ENCODE results near the gene GCC2. TPM values are rescaled to one million over a fixed set of nuclear protein-coding genes. Genes with fewer than 3 reads are reported as not detected.

Gene GCC2
- total RNA-seq, 1 donor from 2014 or later: 48.1 TPM

DNA sequence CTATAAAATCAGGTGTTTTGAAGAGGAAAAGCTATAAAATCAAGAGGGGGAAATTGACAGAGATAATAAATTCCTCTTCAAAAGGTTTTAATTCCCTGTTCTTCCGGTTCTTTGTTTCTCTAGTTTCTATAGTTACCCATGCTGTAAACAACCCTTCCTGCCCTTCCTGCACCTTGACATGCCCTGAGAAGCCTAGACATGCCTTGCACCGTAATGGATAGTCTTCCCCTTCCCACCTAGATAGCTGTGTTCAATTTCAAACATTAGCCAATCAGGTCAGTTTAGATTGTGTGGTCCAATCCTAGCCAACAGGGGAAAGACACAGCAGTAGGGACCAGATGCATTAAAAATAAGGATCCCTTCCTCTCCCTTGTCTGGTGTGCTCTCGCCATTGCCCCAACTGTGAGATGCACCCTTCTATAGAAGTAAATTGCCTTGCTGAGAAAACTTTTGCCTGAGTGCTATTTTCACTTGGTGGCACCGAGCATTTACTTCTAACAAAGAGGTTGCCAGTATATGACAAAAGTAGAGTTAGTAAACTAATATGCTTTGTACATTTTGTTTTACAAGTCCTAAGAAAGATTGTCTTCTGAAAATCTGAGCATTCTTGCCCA lies 44.1 kb upstream of the GCC2 start:
- Mint-ChIP-seq H3K4me1 (ENCODE audit: unreplicated experiment) (peaks cover 10% of the 10 kb centered on the region), H3K36me3 (peaks cover 14% of the 10 kb centered on the region), H3K27ac (peak overlapping the region; percentile 42), H3K27me3 (no peaks in the 10 kb centered on the region), H3K9me3 (peaks cover 16% of the 10 kb centered on the region), H3K4me3 (no peak overlapping the region)
- TF ChIP-seq, protein P1, sequence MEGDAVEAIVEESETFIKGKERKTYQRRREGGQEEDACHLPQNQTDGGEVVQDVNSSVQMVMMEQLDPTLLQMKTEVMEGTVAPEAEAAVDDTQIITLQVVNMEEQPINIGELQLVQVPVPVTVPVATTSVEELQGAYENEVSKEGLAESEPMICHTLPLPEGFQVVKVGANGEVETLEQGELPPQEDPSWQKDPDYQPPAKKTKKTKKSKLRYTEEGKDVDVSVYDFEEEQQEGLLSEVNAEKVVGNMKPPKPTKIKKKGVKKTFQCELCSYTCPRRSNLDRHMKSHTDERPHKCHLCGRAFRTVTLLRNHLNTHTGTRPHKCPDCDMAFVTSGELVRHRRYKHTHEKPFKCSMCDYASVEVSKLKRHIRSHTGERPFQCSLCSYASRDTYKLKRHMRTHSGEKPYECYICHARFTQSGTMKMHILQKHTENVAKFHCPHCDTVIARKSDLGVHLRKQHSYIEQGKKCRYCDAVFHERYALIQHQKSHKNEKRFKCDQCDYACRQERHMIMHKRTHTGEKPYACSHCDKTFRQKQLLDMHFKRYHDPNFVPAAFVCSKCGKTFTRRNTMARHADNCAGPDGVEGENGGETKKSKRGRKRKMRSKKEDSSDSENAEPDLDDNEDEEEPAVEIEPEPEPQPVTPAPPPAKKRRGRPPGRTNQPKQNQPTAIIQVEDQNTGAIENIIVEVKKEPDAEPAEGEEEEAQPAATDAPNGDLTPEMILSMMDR (conservative IDR thresholded peaks at IDR 0.05): no peak
- no peak for DNase-seq (ENCODE audit: extremely low spot score, unreplicated experiment)

DNA sequence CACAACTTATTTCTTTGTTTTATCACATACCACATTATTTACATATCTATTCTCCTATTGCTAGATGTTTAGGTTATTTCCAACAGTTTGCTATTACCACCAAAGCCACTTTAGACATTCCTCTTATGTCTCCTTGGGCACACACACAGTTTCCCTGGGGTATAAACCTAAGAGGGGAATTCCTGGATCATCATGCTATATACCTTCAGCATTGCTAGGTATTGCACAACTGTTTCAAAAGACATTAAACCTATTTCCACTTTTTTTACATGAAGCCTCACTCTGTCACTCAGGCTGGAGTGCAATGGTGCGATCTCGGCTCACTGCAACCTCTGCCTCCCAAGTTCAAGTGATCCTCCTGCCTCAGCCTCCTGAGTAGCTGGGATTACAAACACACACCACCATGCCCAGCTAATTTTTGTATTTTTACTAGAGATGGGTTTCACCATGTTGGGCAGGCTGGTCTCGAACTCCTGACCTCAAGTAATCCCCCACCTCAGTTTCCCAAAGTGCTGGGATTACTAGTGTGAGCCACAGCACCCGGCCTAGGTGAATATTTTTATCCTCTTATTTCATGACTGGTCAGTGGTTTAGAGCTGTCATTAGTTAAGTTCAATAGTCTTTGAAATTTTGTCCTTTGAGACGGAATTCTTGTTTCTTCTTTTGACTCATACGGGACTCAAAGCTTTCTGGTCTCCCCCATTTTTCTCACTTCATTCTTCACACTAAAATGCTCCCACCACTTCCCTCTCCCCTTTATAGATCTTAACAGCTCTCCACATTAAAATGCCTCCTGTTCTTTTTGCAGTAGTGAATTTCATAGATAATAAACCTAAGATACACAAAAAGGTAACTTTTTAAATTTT lies 40.9 kb upstream of the GCC2 start:
- Mint-ChIP-seq H3K27me3 (no peaks in the 10 kb centered on the region), H3K36me3 (peaks cover 14% of the 10 kb centered on the region), H3K27ac (no peak overlapping the region), H3K4me1 (ENCODE audit: unreplicated experiment) (peaks cover 9% of the 10 kb centered on the region), H3K4me3 (no peak overlapping the region), H3K9me3 (peaks cover 16% of the 10 kb centered on the region)
- TF ChIP-seq, protein P1 (conservative IDR thresholded peaks at IDR 0.05): no peak
- no peak for DNase-seq (ENCODE audit: extremely low spot score, unreplicated experiment)

DNA sequence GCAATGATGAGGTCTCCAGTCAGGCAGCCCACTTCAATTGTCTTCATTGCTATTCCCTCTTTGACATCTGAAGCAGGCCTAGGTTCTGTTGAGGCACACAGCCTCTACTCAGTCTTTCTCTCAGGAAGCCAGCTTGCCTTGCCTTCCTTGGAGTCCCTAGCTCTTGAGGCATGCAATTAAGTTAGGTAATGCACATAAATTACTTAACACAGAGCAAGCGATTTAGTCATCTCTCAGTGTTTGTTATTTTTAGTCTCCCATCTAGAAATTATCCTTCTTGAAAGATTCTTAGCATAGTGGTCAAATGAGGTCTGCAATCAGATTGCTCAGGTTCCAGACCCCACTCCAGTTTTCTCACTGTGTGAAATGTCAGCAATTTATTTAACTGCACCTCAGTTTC lies 39.2 kb upstream of the GCC2 start:
- no peaks in the 10 kb centered on the region for H3K27me3 Mint-ChIP-seq

DNA sequence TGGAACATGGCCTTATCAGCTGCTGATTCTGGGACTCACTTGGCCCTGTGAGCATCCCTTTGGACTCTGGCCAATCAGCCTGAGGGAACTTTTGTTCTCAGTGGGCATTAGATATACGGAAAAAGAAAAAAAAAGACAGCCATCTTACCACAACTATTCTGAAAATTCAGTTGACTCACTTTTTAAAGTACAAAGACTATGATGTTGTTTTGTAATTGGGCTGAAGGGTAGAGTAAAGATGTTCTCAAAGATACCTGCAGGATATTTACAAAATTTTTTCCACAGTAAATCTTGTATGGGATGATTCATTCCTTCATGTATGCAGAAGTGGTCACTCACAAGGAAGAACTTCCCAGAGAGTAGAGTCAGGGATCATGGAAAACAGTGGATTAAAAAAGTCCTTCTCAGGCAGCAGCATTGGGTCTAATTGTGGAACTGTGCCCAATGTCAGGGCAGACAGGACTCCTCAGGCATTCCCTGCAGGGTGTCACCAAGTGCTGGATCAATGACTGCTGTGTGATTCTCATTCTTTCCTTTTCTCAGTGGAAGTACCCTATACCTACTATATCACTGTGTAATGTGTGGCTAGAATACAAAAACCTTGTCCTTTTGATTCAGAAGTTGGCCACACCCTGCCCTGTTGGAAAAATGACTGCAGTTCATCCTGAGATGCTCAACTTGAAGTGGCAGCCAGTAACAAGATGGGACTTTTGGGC lies 35.9 kb upstream of the GCC2 start:
- no peaks in the 10 kb centered on the region for H3K9me3 Mint-ChIP-seq
- H3K27ac Mint-ChIP-seq: no peak overlapping the region
- no peaks in the 10 kb centered on the region for H3K4me1 Mint-ChIP-seq (ENCODE audit: unreplicated experiment)
- H3K36me3 Mint-ChIP-seq: no peaks in the 10 kb centered on the region
- TF ChIP-seq, protein P1 (conservative IDR thresholded peaks at IDR 0.05): no peak
- H3K4me3 Mint-ChIP-seq: no peak overlapping the region
- H3K27me3 Mint-ChIP-seq: no peaks in the 10 kb centered on the region
- DNase-seq (ENCODE audit: extremely low spot score, unreplicated experiment): no peak

More for the DNA sequence above, 39.2 kb upstream of the GCC2 start:
- TF ChIP-seq, protein P1 (conservative IDR thresholded peaks at IDR 0.05): no peak
- Mint-ChIP-seq H3K4me1 (ENCODE audit: unreplicated experiment) (no peaks in the 10 kb centered on the region), H3K36me3 (peaks cover 9% of the 10 kb centered on the region), H3K27ac (no peak overlapping the region), H3K4me3 (no peak overlapping the region), H3K9me3 (peaks cover 11% of the 10 kb centered on the region)
- DNase-seq (ENCODE audit: extremely low spot score, unreplicated experiment): no peak

DNA sequence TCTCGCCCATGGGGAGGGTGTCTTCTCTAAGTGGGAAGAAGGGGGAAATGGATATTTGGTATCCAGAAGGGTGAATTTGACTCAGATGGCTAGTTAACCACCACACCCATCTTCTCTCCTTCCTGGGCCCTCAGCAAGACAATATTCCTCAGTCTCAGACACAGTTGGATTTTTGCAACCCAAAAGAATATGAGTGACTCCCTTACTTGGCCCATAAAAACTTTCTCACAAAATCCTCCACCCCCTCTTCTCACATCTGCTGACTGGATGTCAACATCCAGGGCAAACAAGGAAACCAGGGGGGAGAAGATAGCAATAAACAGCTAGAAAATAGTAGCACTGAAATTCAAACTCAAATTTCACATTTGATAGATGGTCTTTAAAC lies 35.3 kb upstream of the GCC2 start:
- TF ChIP-seq, protein P1 (conservative IDR thresholded peaks at IDR 0.05): no peak
- Mint-ChIP-seq H3K4me1 (ENCODE audit: unreplicated experiment) (no peaks in the 10 kb centered on the region), H3K9me3 (no peaks in the 10 kb centered on the region), H3K27me3 (no peaks in the 10 kb centered on the region), H3K36me3 (no peaks in the 10 kb centered on the region), H3K27ac (no peak overlapping the region), H3K4me3 (no peak overlapping the region)
- DNase-seq (ENCODE audit: extremely low spot score, unreplicated experiment): no peak
